Right lobe of liver (tissue), 4 donors: ENCODE measurements around the gene PRKCA.

ENCODE experiments used
- CTCF ChIP-seq, 4 donors: fragments of 200-600 bp in 3 of 4; fragments of 450-650 bp in 1 of 4; IDR thresholded peaks; one replicate each; pipeline versions ENCODE4 v1.5.1 to v1.8.0; 2016 to 2022; ENCODE audit warnings: antibody characterized with exemption in 4 of 4, mild to moderate bottlenecking in 2 of 4
- POLR2A ChIP-seq: fragments of 450-650 bp; IDR thresholded peaks from one replicate; pipeline ENCODE4 v1.6.1; 2017; ENCODE audit warnings: antibody characterized with exemption, mild to moderate bottlenecking
- donor health status: DM: no; HTN: no; CAD: no.
- donor health status: DM: no; HTN: no; CAD: no.
- donor health status: DM: no; HTN: yes; CAD: no.

- TF ChIP-seq CTCF (IDR thresholded peaks at IDR 0.05) (no peak), POLR2A (no peak)
Measured at GRCh38 chr17:66738301-66738700, 435.9 kb downstream of the PRKCA start.
